Measurements from ENCODE around the gene FSD1.

Gene FSD1

GRCh38 chr19:4313847-4314490, 9.6 kb downstream of the FSD1 start:
- intact Hi-C loops (cut with DNase I) = no loop called here
- no peak for DNase-seq

GRCh38 chr19:4316956-4317355, 12.6 kb downstream of the FSD1 start:
- intact Hi-C loops (cut with DNase I) = no loop called here

GRCh38 chr19:4318460-4318859, 14.1 kb downstream of the FSD1 start:
- intact Hi-C loops (cut with DNase I) = no loop called here
- DNase-seq = no peak

More at GRCh38 chr19:4316956-4317355, 12.6 kb downstream of the FSD1 start:
- DNase-seq = no peak

- intact Hi-C loops (cut with DNase I) = no loop called here
- no peak for DNase-seq
These were observed 14.8 kb downstream of the FSD1 start for GRCh38 chr19:4319067-4319718.

GRCh38 chr19:4320419-4320818, 16.0 kb downstream of the FSD1 start:
- intact Hi-C loops (cut with DNase I) = loop anchor here (10.0 kb wide), 1 partner anchor 56 kb away; no protein-coding TSS in a partner anchor
- no peak for DNase-seq

GRCh38 chr19:4322942-4323665, 18.7 kb downstream of the FSD1 start:
- peak in 1 of 10 donors; percentile 68 for DNase-seq
- intact Hi-C loops (cut with DNase I) = loop anchor here (10.0 kb wide), 1 partner anchor 58 kb away; no protein-coding TSS in a partner anchor

- DNase-seq = peak in 1 of 10 donors; percentile 43
- intact Hi-C loops (cut with DNase I) = loop anchor here (10.0 kb wide), 1 partner anchor 59 kb away; no protein-coding TSS in a partner anchor
These were observed 19.3 kb downstream of the FSD1 start for GRCh38 chr19:4323692-4324091.

- DNase-seq = no peak
- intact Hi-C loops (cut with DNase I) = loop anchor here (10.0 kb wide), 1 partner anchor 59 kb away; no protein-coding TSS in a partner anchor
These were observed 19.8 kb downstream of the FSD1 start for GRCh38 chr19:4324228-4324627.

- DNase-seq = peak in 2 of 10 donors; percentile 40 to 56
- intact Hi-C loops (cut with DNase I) = loop anchor here (10.0 kb wide), 1 partner anchor 62 kb away; no protein-coding TSS in a partner anchor
These were observed 21.9 kb downstream of the FSD1 start for GRCh38 chr19:4326215-4326836.

- DNase-seq = peak in 2 of 10 donors; percentile 42 to 55
These were observed 22.4 kb downstream of the FSD1 start for GRCh38 chr19:4326837-4327251.

GRCh38 chr19:4327252-4327876, 23.0 kb downstream of the FSD1 start:
- DNase-seq = peak; percentile 39 to 96 (median 68)
- intact Hi-C loops (cut with DNase I) = loop anchor here (10.0 kb wide), 1 partner anchor 63 kb away; no protein-coding TSS in a partner anchor

More at GRCh38 chr19:4326837-4327251, 22.4 kb downstream of the FSD1 start:
- intact Hi-C loops (cut with DNase I) = loop anchor here (10.0 kb wide), 1 partner anchor 62 kb away; no protein-coding TSS in a partner anchor

- DNase-seq = no peak
- intact Hi-C loops (cut with DNase I) = loop anchor here (2.0 to 10.0 kb wide), 2 partner anchors 15 to 63 kb away; partner anchors contain the start of gene MPND
These were observed 23.5 kb downstream of the FSD1 start for GRCh38 chr19:4327877-4328242.

- peak; percentile 94 to 100 (median 97) for DNase-seq
- intact Hi-C loops (cut with DNase I) = loop anchor here (2.0 to 10.0 kb wide), 2 partner anchors 14 to 64 kb away; partner anchors contain the start of gene MPND
These were observed 24.0 kb downstream of the FSD1 start for GRCh38 chr19:4328243-4328990.

GRCh38 chr19:4328991-4329681, 24.7 kb downstream of the FSD1 start:
- peak in 1 of 10 donors; percentile 67 for DNase-seq

GRCh38 chr19:4329858-4330257, 25.5 kb downstream of the FSD1 start:
- intact Hi-C loops (cut with DNase I) = loop anchor here (2.0 to 10.0 kb wide), 2 partner anchors 13 to 65 kb away; partner anchors contain the start of gene MPND
- DNase-seq = peak in 1 of 10 donors; percentile 57

More at GRCh38 chr19:4328991-4329681, 24.7 kb downstream of the FSD1 start:
- intact Hi-C loops (cut with DNase I) = loop anchor here (2.0 to 10.0 kb wide), 2 partner anchors 14 to 64 kb away; partner anchors contain the start of gene MPND

GRCh38 chr19:4334929-4335570, 30.7 kb downstream of the FSD1 start:
- intact Hi-C loops (cut with DNase I) = no loop called here
- DNase-seq = no peak

- intact Hi-C loops (cut with DNase I) = no loop called here
- DNase-seq = peak in 2 of 10 donors; percentile 43 to 64
These were observed 33.6 kb downstream of the FSD1 start for GRCh38 chr19:4337906-4338440.
